Stimulated activated CD8-positive, alpha-beta memory T cell treated with anti-CD3 and anti-CD28 coated beads, Interleukin-12 subunit alpha, Interleukin-12 subunit beta, amount 100 ng/mL, for 1 hour (primary cell): ENCODE measurements around the gene MOB2.

Experiments
- DNase-seq: peaks from one replicate; pipeline ENCODE4 v3.0.0-alpha.2; 2020; ENCODE audit warnings: low read depth

Gene MOB2

DNA sequence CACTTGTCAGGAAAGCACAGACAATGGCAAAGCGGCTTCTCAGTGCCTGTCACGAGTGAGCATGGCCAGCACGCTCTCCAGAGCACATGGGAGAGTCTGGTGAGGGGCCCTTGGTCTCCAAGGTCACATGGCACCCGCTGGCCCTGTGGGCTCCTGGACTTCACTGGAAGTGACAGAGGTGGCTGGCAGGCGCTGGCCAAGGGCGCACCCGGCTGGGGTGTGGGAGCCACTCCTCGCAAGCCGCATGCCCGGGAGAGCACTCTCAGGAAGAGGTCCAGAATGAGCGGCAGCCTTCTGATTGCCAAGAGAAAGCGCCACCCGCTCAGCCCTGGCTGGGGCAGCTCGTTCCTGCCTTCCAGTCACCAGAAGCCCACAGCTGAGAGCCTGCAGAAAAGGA is 17.1 kb upstream of the MOB2 start:
- no peak for DNase-seq

DNA sequence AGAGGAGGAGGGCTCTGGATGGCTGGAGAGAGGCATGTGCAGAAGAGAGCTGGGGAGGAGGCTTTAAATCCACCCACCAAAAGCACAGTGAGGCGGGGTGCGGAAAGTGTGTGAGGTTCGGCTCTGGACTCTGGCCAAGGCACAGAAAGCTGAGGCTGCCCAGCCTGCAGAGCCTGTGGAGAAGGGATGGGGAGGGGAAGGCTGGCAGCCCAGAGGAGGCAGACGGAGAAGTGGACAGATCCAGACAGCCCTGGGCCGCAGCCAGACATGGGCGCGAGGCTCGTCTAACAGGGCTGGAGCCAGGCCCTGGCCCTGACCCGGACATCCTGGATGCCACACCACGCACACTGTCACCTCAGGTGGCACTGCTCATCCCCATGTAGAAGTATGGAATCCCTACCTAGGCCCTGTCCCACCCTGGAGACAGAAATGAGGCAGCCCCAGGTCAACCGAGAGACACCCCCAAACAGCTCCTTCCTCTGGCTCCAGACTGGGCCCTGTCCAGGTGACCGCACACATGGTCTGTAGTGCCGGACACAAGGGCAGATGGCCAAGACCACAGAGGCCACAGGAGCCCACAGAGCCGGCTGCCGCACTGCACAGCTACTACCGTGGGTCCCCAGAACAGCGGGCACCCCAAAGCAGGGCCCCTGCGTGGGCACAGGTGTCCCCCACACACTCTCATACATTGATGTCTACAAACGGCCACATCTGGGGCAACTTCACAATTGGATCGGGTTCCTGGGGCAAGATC is 16.6 kb upstream of the MOB2 start:
- no peak for DNase-seq

DNA sequence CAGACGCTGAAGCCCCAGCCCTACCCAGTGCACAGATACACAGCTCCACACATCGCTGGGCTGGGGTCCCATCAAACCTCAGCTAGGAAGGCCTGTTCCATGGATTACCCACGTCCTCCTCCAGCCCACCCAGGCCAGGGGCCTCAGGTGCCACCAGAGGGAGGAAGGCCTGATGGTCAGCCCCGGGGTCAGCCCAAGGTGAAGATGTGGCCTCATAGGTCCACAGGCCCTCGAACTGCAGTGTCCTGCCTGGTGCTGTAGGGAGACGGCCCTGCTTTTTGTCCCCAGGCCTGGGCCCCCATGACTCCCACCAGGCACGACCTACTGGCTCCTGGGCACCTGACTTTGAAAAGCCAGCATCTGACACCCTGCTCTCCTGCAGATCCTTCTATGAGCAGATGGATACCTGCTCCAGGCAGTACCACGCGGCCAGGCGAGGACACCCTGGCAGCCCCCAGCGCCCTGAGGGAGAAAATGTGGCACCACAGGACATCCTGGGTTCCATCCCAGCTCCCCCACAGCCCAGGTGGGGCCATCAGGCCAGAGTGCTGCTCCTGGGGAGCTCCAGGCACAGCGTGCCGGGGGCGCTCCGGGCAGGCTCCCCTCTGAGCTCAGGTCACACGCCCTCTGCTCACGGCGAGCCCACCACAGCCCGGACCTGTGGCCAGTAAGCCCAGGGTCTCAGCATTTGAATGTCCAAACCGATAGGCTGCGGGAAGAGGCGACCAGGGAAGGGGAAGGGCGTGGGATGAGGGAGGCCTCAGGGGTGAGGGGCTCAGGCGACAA is 15.8 kb upstream of the MOB2 start:
- DNase-seq: no peak

DNA sequence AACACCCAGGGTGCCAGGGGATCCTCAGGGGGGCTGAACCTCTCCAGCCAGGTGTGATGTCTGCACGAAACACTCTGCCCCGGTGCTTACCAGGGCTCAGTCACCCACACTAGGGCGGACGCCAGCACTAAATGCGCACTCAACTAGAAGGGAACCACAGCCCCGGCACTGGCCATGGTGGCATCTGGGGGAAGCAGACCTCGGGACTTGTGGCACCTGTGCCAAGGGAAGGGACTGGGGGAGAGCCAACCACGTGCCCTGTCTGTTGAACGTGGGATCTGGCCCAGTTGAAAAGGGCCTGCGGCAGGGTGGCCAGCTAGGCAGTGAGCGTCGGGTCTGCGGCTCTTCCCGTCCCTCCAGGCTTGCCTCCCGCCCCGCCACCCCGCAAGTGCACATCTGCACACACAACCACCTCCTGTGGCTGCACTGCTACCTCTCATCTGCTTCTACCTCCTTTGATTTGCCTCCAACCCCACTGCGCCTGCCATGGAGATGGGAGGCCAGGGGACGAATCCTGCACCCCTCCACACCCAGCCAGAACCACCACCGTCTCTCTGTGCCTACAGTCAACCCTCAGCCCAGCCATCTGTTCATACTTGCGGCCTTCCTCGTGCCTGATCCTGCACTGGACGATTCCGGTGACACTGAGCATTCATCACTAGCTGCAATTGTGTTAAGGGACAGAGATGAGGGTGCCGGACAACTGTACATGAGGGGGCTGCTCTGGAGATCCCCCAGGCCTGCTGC is 15.0 kb upstream of the MOB2 start:
- no peak for DNase-seq

- no peak for DNase-seq
Measured at GRCh38 chr11:1500466-1501420, 14.2 kb upstream of the MOB2 start.

- no peak for DNase-seq
Measured at GRCh38 chr11:1499899-1500298, 13.3 kb upstream of the MOB2 start.

DNA sequence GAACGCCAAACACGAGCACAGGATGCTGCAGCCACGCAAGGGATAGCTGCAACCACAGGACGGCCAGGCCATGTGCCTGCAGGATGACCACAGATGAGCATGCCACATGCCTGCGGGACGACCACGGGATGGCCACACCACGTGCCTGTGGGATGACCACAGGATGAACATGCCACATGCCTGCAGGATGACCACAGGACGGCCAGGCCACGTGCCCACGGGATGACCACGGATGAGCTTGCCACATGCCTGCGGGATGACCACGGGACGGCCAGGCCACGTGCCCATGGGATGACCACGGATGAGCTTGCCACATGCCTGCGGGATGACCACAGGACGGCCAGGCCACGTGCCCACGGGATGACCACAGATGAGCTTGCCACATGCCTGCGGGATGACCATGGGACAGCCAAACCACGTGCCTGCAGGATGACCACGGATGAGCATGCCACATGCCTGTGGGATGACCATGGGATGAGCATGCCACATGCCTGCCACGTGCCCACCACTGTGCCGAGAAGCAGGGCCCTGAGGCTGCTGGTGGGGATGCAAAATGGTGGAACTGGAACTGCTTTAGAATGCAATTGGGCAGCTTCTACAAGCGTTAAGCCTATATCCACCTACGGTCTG is 12.8 kb upstream of the MOB2 start:
- no peak for DNase-seq

GRCh38 chr11:1498262-1498661 is 11.7 kb upstream of the MOB2 start:
- no peak for DNase-seq

DNA sequence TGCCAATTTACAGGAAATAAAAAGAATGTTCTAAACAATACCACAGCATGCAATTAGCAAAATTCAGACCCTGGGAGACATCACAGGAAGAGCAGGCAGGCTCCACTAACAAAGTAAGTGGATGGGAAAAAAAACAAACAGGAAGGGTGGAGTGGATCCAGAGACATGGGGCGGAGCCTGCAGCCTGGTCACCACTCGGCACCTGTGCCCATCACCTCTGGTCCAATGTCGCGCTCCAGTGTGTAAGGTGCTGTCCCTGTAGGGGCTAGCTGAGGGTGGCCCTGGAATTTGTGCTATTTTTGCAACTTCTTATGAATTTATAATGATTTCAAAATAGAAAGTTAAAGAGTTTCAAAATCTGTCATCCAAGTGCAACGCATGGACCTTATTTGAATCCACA is 11.0 kb upstream of the MOB2 start:
- DNase-seq: no peak

DNA sequence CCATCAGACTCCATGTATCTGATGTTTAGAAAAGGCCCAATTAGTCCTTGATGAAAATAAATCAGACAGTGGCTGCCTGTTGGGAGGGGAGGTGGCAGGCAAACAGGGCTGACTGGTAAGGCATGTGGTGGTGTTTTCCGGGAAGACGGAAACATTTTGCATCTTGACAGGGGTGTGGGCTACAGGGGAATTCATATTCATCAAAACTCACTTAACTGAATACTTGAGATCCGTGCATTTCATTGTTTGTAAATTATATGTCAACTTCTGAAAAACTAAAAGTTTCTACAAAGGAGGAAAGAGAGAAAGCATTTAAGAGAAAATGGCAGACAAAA is 10.1 kb upstream of the MOB2 start:
- DNase-seq: no peak

GRCh38 chr11:1496091-1496760 is 9.6 kb upstream of the MOB2 start:
- no peak for DNase-seq

DNA sequence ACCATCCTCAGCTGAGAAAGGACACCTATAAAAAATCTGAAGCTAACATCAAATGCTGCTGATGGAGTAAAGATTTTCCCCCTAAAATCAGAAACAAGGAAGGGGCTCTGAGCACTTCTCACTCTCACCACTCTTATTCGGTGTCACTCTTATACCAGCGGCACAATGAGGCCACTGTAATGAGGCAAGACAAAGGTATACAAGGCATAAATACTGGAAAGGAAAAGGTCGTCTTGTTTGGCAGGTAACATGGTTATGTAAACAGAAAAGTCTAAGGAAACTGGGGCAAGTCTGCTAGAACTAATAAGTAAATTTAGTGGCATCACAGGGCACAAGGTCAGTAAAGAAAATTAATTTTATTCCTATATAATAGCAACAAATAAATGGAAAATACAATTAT is 8.1 kb upstream of the MOB2 start:
- DNase-seq: no peak

GRCh38 chr11:1493650-1494244 is 7.2 kb upstream of the MOB2 start:
- no peak for DNase-seq

GRCh38 chr11:1491379-1491778 is 4.8 kb upstream of the MOB2 start:
- DNase-seq: no peak

- no peak for DNase-seq
Measured at GRCh38 chr11:1490651-1491050, 4.1 kb upstream of the MOB2 start.

- DNase-seq: no peak
Measured at GRCh38 chr11:1488575-1489180, 2.1 kb upstream of the MOB2 start.

DNA sequence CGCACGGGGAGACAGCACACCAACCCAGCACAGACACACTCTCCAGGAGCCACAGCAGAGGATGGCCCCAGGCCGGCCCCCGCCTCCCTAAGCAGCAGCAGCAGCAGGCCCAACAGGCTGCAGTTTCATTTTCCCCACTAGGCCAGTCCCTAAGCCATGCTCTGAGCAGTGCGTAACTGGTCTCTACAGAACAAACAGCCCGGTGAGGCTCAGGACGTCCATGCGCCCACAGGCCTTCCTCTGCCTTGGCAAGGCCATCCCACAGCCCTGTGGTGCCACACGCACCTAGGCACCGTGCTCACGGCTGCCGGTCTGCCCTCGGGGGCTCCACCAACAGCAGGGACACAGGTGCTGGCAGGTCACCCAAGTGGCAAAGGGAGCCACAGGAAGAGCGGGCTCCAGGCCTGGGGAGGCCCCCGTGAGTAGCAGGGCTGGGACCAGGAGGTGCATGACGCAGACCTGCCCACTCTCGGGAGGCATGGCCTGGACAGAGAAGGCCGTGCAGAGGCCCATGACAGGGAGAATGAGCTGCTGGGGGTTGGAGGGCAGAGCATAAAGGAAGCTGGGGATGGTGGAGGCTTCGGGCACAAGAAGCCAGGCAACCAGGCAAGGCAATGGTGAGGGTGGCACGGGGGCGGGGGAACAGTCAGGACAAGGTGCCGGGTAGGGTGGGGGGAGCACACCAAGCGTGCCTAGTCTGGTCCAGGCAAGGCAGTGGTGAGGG is 1.4 kb upstream of the MOB2 start:
- DNase-seq: no peak

DNA sequence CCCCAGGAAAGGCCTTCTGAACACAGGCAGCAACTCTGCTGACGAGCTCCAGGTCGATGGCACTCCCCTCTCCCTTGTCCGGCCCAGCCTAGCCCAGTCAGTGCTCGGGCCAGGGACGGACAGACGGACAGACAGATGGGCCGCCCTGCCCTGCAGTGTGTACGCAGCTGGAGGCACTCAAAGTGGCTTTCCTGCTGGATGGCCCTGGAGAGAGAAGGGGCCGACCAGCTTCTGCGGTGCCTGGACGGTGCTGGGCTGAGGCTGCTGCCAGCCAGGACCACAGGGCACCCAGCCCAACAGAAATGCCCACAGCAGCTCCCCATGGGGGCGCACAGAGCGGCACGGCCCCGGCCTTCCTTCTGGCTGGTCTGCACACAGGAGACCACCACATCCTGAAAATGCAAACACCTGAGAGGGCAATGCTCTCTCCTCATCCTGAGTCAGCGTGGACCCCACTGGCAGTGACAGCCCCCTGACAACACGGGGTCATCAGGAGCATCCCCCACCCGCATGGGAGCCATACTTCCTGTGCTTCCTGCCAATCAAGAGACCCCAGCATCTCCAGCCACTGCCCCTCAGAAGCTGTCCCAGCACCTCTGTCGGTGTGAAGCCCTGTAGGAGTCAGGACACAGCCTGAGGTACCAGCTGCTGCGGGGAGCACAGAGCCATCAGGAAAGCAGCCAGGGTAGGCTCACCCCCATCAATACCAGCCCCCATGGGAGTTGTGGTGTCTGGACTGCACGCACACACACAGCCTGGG is 692 bp upstream of the MOB2 start:
- no peak for DNase-seq

GRCh38 chr11:1485504-1485885 is 1.1 kb downstream of the MOB2 start:
- DNase-seq: no peak
